B cell (primary cell): ENCODE results near the gene CLEC2B.

Experiments
- EZH2 ChIP-seq: IDR thresholded peaks from 2 replicates; pipeline ENCODE4 v1.6.1; 2012; ENCODE audit warnings: borderline replicate concordance, low read depth, mild to moderate bottlenecking, moderate library complexity, low read length; ENCODE audit not compliant: insufficient read depth, poor library complexity, severe bottlenecking
- TF ChIP-seq, protein P1 (sequence below): fragments of 200-600 bp; IDR thresholded peaks from one replicate; pipeline ENCODE4 v1.8.0; 2022; ENCODE audit warnings: antibody characterized with exemption, mild to moderate bottlenecking

DNA sequence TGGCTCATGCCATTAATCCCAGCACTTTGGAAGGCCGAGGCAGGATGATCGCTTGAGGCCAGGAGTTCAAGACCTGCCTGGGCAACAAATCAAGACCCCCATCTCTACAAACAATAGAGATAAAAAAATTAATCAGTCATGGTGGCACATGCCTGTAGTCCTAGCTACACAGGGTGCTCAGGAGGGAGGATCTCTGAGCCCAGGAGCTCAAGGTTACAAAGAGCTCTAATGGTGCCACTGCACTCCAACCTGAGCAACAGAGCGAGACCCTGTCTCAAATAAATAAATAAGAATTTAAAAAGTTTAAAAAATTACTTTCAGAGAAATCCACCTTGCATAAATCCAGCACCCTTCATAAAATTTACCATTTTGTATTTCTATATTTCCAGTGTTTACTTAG lies 39.7 kb downstream of the CLEC2B start:
- TF ChIP-seq, protein P1, sequence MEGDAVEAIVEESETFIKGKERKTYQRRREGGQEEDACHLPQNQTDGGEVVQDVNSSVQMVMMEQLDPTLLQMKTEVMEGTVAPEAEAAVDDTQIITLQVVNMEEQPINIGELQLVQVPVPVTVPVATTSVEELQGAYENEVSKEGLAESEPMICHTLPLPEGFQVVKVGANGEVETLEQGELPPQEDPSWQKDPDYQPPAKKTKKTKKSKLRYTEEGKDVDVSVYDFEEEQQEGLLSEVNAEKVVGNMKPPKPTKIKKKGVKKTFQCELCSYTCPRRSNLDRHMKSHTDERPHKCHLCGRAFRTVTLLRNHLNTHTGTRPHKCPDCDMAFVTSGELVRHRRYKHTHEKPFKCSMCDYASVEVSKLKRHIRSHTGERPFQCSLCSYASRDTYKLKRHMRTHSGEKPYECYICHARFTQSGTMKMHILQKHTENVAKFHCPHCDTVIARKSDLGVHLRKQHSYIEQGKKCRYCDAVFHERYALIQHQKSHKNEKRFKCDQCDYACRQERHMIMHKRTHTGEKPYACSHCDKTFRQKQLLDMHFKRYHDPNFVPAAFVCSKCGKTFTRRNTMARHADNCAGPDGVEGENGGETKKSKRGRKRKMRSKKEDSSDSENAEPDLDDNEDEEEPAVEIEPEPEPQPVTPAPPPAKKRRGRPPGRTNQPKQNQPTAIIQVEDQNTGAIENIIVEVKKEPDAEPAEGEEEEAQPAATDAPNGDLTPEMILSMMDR: no peak
- TF ChIP-seq EZH2: no peak
